Epithelial cell of esophagus (primary cell): ENCODE measurements around the gene LHFPL3.

Source experiments
- DNase-seq: peaks from one replicate; pipeline ENCODE4 v3.0.0; 2010; ENCODE audit warnings: low read depth
- H3K4me3 ChIP-seq: 2 replicates; pipeline ENCODE4 v1.5.1; 2011; ENCODE audit warnings: mild to moderate bottlenecking, low read length, control low read depth
- CTCF ChIP-seq: IDR thresholded peaks from 2 replicates; pipeline ENCODE4 v1.5.1; 2011; ENCODE audit warnings: low read depth, mild to moderate bottlenecking, low read length, control low read depth, inconsistent platforms; ENCODE audit not compliant: insufficient read depth; ENCODE audit errors: missing control alignments

The LHFPL3 gene

GRCh38 chr7:104299323-104299722 is 29.1 kb upstream of the LHFPL3 start:
- no peak for TF ChIP-seq CTCF
- no peak overlapping the region for H3K4me3 ChIP-seq
- DNase-seq, result no peak

- DNase-seq, result no peak
- H3K4me3 ChIP-seq, result no peak overlapping the region
- no peak for TF ChIP-seq CTCF
These were observed 28.6 kb upstream of the LHFPL3 start for GRCh38 chr7:104299777-104300176.

- no peak overlapping the region for H3K4me3 ChIP-seq
- DNase-seq, result no peak
- no peak for TF ChIP-seq CTCF
These were observed 21.6 kb upstream of the LHFPL3 start for GRCh38 chr7:104306793-104307192.

- H3K4me3 ChIP-seq, result no peak overlapping the region
- no peak for DNase-seq
- TF ChIP-seq CTCF, result no peak
These were observed 10.3 kb upstream of the LHFPL3 start for GRCh38 chr7:104317948-104318629.

GRCh38 chr7:104327534-104327933 is 869 bp upstream of the LHFPL3 start:
- H3K4me3 ChIP-seq, result no peak overlapping the region
- TF ChIP-seq CTCF, result no peak
- DNase-seq, result no peak

- TF ChIP-seq CTCF, result no peak
- H3K4me3 ChIP-seq, result no peak overlapping the region
- peak; percentile 9 for DNase-seq
These were observed 486 bp upstream of the LHFPL3 start for GRCh38 chr7:104327938-104328295.
